LNCAP (cell line): ENCODE data around the gene MEF2A.

Source experiments
- TF ChIP-seq, protein P1 (sequence below): fragments of 450-650 bp; IDR thresholded peaks from 2 replicates; pipeline ENCODE4 v1.5.1; 2017; ENCODE audit warnings: mild to moderate bottlenecking

The MEF2A gene

DNA sequence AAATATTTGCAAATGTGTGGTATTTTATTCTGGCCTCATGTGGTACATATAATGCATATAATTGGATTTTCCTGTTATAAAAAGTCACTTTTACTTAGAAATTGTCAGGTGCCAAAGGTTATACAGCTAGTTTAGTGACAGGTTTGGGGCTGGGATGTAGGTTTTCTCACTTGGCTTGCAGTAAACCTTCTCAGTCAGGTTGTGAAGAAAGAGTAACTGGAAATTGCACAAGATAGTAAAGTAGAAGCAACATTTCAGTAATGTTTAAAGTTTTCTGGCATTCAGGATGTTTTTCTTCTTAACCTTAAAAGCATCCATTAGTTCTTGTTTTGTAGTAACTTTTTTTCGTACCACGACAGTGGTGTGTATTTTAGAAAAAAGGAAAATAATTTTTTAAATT is 53.9 kb downstream of the MEF2A start:
- TF ChIP-seq, protein P1, sequence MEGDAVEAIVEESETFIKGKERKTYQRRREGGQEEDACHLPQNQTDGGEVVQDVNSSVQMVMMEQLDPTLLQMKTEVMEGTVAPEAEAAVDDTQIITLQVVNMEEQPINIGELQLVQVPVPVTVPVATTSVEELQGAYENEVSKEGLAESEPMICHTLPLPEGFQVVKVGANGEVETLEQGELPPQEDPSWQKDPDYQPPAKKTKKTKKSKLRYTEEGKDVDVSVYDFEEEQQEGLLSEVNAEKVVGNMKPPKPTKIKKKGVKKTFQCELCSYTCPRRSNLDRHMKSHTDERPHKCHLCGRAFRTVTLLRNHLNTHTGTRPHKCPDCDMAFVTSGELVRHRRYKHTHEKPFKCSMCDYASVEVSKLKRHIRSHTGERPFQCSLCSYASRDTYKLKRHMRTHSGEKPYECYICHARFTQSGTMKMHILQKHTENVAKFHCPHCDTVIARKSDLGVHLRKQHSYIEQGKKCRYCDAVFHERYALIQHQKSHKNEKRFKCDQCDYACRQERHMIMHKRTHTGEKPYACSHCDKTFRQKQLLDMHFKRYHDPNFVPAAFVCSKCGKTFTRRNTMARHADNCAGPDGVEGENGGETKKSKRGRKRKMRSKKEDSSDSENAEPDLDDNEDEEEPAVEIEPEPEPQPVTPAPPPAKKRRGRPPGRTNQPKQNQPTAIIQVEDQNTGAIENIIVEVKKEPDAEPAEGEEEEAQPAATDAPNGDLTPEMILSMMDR, result no peak

DNA sequence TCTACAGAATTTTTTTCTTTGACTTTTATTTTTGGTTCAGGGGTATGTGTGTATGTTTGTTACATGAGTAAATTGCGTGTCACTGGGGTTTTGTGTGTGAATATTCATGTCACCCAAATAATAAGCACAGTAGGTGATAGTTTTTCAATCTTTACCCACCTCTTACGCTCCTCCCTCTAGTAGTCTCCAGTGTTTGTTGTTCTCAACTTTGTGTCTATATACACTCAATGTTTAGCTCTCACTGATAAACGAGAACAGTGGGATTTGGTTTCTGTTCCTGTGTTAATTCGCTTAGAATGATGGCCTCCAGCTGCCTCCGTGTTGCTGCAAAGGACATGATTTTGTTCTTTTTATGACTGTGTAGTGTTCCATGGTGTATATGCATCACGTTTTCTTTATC is 54.4 kb downstream of the MEF2A start:
- TF ChIP-seq, protein P1, result no peak

DNA sequence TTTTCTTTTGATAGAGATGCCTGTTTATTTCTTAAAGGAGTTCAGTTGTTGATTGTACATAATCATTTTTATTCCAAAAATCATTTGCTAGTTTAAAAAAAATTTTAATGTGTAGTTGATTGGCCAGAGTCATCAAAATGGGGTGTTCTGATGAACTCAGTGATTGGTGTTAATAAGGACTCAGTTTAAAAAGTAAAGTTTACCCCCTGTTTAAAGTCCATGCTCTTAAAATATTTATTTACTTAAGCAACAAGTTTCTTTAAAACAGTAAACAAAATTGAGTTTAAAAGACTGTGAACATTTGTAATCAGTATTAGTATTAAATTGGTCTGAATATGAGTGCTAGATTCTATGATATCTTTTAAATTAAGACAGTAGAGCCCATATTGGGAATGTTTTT is 56.0 kb downstream of the MEF2A start:
- TF ChIP-seq, protein P1, result no peak

DNA sequence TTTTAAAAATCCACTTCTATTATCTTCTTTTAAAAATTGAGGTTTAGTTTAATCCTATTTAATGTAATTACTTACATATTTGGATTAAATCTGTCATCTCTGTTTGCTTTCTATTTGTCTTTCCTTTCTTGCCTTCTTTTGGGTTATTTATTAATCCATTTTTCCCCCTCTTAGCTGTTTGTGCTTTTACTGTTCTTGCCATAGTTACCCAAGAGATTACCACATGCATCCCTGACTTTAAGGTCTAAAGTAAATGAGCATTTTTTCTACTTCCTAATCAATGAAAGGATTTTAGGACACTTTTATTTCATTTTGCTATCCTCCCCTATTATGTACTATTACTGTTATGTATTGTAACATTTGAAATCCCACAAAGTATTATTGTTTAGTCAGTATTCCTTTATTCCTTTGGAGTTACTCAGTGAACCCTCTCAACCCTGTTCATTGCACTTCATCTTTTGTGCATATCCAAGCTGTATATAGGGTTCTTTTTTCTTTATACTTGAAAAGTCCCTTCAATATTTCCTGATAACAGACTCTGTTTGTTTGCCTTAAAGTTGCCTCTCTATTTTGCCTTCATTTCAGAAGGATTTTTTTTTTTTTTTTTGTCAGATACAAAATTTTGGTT is 62.7 kb downstream of the MEF2A start:
- TF ChIP-seq, protein P1, result no peak

DNA sequence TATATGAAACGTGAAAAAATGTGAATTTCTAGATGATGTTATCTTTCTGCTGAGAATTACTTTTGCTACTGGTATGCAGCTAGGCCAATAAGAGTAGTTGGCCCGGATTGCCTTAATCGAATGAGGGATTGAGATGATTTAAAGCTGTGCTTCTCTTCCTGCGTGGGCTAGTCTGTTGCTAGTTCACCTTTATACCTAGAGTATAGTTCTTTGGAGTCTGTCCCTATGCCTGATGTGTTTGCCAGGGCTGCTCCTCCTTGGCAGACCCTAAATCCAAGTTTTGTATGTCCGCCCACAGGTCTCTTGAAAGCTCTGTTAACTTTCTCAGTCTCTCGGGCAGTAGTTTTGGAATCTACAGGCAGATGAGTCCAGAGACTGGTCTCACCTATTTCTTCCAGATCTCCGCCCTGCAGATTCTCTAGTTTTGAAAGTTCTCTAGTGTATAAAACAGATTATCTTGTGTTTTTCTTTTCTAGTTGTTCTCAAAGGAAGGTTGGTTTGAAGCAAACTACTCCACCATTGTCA is 64.9 kb downstream of the MEF2A start:
- TF ChIP-seq, protein P1, result no peak

DNA sequence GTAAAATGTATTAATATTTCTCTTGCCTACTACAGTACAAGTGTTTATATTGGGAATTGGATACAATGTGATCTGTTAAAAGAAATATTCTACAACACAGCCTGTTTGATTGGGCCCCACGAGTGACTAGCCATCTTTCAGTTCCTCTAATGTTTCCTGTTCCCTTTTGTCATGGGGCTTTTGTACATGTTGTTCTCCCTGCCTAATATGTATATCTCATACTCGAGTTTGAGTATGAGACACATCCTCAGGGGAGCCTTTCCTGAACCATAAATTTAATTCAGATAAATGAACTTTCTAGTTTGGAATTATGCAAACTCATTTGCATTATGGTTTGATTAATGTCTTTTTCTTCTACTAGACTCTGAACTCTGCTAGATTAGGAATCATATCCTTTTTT is 65.5 kb downstream of the MEF2A start:
- TF ChIP-seq, protein P1, result no peak

DNA sequence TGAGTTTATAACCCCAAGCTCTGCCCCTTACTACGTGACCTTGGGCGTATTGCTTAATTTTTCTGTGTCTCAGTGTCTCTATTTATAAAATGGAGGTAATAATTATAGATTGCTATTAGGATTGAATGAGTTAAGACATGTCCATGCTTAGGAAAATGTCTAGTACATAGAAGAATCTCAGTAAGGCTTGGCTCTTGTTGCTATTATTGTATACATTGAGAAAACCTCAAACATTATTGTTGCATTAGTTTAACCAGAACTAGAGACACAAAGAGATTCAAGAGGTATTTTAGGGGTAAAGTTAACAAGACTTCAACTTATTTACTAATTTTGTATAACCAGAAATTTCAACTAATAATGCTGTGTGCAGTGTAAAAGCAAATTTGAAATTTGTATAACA is 66.7 kb downstream of the MEF2A start:
- TF ChIP-seq, protein P1, result no peak

DNA sequence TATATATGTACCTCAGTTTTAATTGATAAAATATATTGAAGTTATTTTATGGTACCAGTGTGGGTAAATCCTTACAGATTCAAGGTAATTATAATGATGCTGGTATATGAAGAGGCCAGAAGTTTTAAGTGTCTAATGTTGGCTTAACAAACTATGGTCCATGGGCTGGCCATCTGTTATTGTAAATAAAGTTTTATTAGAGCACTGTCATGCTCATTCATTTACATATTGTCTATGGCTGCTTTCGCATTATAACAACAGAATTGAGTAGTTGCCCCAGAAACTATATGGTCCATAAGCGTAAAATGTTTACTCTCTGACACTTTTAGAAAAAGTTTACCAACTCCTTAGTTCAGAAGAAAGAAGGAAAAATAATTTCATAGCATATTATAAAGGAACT is 67.9 kb downstream of the MEF2A start:
- TF ChIP-seq, protein P1, result no peak
